ENCODE data around the gene HFM1.
"Not testable (repeated sequence)": the region's sequence is repeated elsewhere in the genome, so short reads cannot be mapped to it uniquely, and the experiment has no call there.

Gene HFM1, protein sequence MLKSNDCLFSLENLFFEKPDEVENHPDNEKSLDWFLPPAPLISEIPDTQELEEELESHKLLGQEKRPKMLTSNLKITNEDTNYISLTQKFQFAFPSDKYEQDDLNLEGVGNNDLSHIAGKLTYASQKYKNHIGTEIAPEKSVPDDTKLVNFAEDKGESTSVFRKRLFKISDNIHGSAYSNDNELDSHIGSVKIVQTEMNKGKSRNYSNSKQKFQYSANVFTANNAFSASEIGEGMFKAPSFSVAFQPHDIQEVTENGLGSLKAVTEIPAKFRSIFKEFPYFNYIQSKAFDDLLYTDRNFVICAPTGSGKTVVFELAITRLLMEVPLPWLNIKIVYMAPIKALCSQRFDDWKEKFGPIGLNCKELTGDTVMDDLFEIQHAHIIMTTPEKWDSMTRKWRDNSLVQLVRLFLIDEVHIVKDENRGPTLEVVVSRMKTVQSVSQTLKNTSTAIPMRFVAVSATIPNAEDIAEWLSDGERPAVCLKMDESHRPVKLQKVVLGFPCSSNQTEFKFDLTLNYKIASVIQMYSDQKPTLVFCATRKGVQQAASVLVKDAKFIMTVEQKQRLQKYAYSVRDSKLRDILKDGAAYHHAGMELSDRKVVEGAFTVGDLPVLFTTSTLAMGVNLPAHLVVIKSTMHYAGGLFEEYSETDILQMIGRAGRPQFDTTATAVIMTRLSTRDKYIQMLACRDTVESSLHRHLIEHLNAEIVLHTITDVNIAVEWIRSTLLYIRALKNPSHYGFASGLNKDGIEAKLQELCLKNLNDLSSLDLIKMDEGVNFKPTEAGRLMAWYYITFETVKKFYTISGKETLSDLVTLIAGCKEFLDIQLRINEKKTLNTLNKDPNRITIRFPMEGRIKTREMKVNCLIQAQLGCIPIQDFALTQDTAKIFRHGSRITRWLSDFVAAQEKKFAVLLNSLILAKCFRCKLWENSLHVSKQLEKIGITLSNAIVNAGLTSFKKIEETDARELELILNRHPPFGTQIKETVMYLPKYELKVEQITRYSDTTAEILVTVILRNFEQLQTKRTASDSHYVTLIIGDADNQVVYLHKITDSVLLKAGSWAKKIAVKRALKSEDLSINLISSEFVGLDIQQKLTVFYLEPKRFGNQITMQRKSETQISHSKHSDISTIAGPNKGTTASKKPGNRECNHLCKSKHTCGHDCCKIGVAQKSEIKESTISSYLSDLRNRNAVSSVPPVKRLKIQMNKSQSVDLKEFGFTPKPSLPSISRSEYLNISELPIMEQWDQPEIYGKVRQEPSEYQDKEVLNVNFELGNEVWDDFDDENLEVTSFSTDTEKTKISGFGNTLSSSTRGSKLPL (N-terminal part only)

DNA sequence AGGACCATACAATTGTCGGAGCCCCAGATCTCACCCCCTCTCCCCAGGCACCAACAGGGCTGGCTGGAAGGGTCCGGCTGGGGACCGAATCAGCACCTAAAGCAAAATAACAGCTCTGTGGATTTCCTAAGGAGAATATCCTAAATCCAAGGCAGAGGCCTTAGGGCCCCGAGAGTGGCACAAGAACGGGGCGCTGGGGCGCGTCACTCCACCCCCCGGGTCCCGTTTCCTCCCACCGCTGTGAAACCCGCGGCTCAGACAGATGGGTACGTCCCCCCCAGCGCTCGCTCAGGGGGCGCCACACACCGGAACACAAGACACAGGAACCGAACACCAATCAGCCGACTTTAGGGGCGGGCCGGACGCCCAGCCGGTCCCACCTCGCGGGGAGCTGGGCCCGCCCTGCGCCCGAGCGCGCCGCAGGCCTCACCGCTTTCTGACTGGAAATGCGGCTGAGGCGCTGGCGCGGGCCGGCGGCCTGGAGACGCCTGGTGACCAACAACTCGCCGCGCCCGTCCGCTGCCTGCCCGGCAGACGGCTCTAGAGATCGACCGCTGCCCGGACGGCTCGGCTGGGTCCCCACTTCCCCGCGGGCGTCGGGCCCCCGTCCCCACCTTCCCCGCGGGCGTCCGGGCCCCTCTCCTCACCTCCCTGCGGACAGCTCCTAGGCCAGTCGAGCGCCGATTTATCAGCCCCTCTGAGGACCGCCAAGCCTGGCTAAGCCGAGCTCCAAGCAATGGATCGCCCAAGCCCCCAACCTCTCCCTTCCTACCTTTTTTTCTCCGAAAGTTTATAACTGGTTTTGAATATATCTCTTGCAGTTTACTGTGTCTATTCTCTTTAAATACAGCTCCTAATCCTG is at the start of gene HFM1:
HFM1 (minus strand) TSS at position 687 of the 862 bp plus-strand sequence. CDS start 3,755 bp downstream, outside the sequence.
- no peak for DNase-seq

DNA sequence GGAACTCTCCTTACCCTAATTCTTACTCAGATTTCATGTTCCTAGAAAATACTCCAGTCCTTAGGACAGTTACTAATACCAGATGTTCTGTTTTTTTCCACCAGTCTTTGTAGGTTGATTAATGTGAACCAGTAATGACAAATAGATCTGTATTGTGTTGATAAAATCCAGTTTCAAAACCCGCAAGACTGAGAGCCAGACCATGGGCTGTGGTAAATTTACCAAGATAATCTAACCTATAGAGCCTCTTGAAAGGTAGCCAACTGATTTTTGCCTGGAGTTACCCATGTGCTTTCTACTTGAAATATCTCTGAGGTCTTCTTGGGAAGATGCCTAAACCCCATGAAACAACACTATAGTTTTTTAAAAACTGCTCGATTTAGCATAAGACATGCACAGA is 49.5 kb upstream of the HFM1 start:
- no peak for DNase-seq

DNA sequence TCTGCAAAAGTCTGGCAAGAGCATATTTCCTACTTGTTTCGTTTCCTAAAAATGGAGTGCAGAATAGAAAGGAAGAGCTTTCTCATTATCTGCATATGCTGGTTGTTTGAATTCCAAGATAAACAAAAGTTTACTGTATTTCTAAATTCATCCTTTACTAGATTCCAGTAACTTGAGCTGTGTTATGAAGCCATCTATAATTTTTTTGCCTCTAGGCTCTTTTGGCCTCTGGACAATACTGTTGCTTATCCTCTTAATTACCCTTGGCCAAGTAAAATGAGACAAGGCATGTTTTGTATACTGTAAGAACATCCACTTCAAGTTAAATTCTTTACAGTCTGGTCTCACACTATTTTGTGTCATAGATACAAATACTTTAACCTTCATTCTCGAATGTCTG is 45.6 kb upstream of the HFM1 start:
- no peak for DNase-seq

DNA sequence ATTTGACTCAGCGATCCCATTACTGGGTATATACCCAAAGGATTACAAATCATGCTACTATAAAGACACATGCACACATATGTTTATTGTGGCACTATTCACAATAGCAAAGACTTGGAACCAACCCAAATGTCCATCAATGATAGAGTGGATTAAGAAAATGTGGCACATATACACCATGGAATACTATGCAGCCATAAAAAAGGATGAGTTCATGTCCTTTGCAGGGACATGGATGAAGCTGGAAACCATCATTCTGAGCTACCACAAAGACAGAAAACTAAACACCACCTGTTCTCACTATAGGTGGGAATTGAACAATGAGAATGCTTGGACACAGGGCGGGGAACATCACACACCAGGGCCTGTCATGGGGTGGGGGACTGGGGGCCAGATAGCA is 43.1 kb upstream of the HFM1 start:
- not testable (repeated sequence) for DNase-seq

DNA sequence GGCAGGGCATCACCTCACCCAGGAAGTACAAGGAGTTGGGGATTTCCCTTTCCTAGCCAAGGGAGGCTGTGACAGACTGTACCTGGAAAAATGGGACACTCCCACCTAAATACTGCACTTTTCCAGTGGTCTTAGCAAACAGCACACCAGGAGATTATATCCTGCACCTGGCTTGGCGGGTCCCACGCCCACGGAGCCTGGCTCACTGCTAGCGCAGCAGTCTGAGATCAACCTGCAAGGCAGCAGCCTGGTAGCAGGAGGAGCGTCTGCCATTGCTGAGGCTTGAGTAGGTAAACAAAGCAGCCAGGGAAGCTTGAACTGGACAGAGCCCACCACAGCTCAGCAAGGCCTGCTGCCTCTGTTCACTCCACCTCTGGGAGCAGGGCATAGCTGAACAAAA is 37.3 kb upstream of the HFM1 start:
- DNase-seq, result not testable (repeated sequence)

DNA sequence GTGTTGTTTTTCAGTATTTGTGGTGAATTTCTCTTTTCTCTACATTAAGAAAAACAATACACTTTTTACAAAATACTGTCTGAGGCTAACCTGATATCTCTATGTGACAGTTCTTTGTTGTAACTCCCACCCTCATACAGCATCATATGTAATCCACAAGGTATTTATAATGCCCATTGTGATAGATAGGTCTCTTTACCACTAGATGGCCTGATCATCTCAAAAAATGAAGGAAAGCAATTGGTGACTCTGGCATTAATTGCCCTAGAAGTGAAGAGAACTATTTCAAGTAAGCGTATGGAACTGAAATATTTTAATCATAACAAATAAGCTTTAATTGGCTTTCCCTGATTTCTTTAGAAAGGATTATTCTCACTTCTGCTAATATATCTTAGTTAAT is 36.2 kb upstream of the HFM1 start:
- no peak for DNase-seq

DNA sequence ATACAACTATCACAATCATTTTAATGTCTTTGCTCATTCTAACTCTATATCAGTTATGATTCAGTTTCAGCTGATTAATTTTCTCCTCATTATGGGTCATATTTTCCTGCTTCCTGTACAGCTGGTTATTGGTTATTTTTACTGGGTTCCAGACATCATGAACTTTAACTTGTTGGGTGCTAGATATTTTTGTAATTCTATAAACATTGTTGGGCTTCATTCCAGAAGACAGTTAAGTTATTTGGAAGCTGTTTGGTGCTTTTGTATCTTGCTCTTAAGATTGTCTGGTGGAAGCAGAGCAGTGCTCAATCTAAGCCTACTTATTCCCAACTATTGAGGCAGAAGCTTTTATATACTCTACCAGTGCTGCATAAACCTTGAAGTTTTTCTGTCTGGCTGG is 34.4 kb upstream of the HFM1 start:
- DNase-seq, result no peak

DNA sequence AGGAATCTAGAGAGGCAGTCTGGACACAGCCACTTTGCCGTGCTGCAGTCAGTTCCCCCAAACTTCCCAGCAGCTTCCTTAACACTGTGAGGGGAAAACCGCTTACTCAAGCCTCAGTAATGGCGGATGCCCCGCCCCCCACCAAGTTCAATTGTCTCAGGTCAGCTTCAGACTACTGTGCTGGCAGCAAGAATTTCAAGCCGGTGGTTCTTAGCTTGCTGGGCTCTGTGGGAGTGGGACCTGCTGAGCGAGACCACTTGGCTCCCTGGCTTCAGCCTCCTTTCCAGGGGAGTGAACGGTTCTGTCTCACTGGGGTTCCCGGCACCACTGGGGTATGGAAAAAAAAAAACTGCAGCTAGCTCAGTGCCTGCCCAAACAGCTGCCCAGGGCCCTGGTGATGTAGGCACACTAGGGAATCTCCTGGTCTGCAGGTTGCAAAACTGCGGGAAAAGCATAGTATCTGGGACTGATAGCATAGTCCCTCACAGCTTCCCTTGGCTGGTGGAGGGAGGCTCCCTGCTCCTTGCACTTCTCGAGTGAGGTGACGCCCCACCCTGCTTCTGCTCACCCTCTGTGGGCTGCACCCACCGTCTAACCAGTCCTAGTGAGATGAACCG is 23.7 kb upstream of the HFM1 start:
- DNase-seq, result no peak

DNA sequence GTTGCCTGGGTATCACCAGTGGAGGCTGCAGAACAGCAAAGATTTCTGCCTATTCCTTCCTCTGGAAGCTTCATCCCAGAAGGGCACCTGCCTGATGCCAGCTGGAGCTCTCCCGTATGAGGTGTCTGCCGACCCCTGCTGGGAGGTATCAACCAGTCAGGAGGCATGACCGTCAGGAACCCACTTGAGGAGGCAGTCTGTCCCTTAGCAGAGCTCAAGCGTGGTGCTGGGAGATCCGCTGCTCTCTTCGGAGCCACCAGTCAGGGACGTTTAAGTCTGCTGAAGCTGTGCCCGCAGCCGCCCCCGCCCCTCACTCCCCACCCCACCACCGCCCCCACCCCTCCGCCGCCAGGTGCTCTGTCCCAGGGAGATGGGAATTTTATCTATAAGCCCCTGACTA is 23.1 kb upstream of the HFM1 start:
- no peak for DNase-seq

DNA sequence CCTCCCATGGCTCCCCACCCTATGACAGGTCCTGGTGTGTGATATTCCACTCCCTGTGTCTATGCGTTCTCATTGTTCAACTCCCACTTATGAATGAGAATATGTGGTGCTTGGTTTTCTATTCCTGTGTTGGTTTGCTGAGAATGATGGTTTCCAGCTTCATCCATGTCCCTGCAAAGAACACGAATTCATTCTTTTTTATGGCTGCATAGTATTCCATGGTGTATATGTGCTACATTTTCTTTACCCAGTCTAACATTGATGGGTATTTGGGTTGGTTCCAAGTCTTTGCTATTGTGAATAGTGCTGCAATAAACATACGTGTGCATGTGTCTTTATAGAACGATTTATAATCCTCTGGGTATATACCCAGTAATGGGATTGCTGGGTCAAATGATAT is 17.9 kb upstream of the HFM1 start:
- DNase-seq, result not testable (repeated sequence)

DNA sequence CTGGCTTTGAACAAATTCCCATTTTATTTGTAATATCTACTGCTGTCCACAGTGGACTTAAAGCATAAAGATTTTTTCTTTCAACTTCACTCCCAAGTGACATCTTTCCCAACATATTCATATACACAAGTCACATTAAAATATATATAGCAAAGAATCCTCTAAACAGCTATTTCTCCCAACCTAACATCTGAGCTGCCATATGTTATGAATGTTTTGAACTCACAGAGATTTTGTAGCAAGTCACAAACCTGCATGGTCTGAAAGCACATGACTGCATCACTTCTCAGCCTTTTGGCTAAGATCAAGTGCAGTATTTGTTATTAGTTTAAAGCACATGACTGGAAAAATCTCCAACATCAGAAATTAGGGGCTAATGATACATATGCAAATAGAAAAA is 7.7 kb upstream of the HFM1 start:
- no peak for DNase-seq

DNA sequence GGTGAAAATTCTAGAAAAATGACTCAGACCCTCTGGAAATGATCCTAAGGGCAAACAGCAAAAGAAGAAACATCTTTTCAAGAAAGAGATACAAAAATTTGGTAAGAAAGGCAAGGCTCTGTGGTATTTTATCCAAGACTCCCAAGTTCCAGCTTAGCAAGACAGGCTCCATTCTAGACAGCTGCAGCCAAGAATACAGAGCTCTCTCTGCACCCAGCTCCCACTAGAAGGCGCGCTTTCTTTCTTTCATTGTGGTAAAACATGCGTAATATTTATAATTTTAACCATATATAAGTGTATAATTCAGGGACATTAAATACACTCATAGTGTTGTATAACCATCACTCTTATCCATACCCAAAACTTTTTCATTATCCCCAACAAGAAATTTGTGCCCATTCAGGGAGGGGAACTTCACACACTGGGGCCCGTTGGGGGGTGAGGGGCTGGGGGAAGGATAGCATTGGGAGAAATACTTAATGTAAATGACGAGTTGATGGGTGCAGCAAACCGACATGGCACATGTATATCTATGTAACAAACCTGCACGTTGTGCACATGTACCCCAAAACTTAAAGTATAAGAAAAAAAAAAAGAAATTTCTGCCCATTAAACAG is 2.2 kb upstream of the HFM1 start:
- DNase-seq, result no peak

DNA sequence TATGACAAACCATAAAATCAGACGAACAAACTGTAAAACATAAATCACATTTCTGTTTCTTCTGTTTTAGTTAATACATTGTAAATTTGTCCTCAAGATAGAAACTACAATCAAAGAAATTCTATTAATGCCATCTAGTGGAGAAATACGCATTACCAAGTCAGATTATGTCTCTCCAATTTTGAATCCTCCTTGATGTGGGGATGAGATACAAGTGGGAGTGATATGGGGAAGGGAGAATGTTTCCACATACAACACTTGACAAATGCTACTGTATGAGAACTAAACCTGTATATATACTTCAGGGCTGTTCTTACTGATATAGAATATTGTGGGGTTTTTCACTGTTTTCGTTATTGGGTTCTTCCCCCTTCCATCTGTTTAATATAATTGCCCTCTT is 2.6 kb downstream of the HFM1 start:
- DNase-seq, result no peak

DNA sequence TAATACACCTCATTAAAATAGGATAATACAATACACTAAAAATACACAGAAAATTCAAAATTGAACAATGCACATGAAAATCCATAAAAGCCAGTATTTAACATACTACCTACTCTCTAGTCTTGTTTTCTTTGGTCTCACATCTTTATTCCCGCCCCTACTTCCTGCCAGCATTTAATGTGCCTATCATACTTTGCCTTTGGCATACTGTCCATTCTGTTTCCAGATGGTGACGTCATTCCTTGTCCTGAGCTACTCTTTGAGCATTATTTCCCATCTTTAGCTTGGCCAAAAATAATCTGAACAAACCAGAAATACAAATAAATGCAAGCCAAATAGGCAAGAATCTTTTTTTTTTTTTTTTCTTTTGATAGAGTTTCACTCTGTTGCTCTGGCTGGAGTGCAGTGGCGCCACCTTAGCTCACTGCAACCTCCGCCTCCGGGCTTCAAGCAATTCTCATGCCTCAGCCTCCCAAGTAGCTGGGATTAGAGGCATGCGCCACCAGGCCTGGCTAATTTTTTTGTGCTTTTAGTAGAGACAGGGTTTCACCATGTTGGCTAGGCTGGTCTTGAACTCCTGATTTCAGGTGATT is 4.4 kb downstream of the HFM1 start:
- DNase-seq, result no peak

DNA sequence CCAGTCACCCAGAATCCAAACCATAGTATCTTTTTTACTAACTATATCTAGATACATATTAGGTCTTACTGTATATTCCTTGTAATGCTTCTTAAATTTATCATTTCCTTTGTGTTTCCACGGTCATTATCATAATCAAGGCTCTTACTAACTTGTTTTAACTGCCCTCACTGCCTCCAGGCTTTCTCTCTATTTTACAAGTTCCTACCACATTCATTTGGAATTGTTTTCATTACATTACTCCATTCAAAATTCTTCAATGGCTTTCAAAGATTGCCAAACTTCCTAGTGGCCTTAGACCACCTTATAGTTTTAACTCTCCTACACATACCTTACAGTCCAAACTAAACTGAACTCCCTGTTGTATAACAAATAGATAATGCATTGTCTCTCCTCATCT is 6.3 kb downstream of the HFM1 start:
- DNase-seq, result no peak

DNA sequence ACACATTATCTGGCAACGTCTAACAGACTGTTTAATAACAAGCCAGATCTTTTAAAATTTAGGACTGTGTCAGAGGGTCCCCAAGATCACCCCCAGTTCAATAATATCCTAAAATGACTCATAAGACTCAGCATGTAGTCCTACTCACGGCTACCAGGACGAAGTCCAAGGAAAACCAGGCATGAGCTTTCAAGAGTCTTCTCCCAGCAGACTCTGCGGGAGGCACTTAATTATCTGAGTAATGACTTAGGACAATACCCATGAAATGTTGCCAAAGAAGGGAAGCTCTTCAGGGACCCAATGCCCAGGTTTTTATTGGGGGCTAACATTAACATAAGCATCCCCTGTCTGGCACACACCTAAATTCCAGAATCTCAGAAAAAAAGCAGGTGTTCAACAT is 7.0 kb downstream of the HFM1 start:
- no peak for DNase-seq

DNA sequence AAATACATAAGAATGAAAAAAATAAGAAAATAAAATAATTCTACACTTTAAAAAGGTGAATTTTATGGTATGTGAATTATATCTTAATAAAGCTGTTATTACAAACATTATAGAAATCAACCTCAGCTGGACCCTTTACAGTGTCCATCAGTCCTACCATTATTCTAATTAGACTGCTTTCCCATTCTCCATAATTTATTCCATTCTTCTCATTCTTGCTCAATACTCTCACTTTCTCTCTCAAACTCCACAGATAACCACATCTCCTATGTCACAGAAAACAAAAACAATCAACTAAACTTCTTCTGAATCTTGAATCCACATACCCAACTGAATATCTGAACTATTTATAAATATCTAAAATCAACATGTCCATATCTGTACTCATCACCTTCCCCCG is 11.6 kb downstream of the HFM1 start:
- DNase-seq, result no peak

DNA sequence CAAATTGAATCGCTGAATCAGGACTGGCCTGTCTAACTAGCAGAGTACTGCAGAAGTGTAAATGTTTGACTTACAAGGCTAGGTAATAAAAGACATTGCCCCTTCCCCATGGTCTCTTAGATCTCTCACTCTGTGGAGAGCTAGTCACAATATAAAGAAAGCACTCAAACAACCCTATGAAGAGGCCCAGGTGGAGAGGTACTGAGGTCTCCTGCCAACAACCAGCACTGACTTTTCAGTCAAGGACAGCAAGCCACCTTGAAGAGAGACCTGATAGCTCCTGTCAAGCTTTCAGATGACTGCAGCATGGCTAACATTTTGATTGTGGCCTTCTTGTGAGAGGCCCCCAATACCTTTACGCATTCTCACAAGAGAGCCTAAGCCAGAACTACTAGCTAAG is 18.5 kb downstream of the HFM1 start:
- DNase-seq, result no peak

DNA sequence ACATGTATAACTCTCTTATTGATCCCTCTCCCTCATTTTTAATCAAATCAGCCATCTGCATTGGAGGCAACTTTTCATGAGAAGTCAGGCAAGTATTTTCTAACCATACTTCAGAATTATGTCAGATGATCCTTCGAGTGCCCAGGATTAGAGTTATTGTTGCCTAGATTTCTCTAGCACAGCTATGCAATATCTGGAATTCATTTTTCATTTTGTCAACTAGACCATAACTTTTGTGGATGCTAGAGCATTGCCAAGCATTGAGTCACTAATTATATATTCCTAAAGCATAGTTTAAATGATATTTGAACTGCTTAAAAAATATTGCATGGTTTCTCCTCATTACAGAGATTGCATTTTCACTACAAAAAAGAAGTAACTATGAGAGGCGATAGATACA is 21.2 kb downstream of the HFM1 start:
- no peak for DNase-seq

DNA sequence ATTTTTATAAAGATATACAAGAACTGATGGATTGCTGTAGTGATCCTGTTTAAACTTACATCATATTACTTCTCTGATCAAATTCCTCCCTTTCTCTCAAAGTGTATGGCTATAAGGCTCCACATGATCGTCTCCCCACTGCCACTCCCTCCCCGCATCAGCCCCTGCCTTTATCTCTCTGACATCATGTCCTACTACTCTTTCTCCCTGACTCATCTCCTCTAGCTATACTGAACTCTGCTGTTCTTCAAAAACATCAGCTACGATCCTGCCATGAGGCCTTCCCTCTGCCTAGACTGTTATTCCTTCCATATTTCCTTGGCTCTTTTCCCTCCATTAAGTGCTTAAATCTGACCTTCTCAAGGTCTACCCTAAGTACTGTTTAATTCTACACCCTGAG is 22.8 kb downstream of the HFM1 start:
- DNase-seq, result no peak

DNA sequence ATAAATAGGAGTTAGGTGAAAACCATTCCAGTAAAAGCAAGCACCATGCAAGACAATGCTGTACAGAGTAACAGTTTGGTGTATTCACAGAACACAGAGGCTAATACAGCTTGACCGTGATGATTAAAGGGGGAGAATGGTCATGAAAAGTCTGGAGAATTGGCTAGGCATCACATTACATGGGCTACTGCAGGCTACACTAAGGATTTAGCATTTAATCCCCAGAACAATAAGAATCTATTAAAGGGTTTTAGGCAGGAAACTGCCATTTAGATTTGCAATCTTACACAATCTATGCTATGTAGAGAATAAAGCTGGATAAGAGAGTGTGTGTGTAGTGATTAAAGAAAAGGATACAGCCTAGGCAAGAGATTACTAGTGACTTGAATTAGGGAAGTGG is 30.6 kb downstream of the HFM1 start:
- DNase-seq, result no peak
